ENCODE measurements around the gene TTBK2. TPM values are rescaled to one million over a fixed set of nuclear protein-coding genes. Genes with fewer than 3 reads are reported as not detected.
"Not testable (repeated sequence)": the region's sequence is repeated elsewhere in the genome, so short reads cannot be mapped to it uniquely, and the experiment has no call there.

Gene TTBK2
- total RNA-seq, 1 experiment from 2014 or later = 12.5 TPM

DNA sequence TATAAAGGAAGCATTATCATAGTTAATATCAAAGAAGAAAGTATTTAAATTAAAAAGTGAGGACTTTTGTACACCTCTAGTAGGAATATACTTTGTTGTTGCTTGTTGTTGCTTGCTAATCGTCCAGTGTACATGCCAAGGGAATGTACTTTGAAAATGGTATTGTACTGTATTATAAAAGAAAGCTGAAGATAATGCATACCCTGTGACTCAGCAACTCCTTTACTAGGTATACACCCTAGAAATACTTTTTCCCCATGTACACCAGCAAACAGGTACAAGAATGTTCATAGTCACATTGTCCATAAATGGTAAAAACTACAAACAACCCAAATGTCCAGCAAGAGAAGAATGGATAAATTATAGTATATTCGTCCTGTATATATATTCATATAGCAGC is 12.0 kb downstream of the TTBK2 start:
- DNase-seq (ENCODE audit: low spot score) = no peak

DNA sequence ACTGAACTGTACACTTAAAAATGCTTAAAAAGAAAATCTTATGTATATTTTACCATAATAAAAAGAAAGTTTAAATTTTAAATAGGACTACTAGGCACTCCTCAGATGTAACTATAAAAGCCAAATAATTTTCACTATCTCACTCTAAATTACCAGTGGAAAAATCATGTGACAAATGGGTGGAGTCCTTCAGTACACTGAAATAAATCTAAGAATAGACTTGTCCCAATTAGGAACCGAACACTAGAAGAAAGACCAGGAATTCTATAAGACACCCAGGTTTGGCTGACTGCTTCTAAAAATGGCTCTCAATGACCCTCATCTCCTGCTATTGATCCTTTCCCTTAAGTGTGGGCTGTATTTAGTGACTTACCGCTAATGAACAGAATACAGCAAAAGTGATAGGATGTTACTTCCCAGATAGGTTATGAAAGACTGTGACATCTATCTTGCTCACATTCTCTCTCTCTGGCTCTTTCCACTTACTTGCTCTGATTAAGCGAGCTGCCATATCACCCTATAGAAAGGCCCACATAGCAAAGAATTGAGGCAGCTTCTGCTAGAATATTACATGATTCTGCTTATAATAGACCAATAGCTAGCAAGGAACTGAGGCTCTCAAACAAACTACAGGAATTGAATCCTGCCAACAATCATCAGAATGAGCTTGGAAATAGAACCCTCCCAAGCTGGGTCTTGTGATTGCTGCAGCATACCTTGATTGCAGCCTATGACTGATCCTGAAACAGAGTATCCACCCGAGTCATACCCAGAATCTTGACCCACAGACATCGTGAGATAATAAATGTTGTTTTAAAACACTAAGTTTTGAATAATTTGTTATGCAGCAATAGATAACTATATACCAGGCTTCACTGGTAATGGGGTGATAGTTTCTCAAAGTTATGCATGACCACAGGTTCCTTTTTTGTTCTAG is 16.9 kb downstream of the TTBK2 start:
- no peak for DNase-seq (ENCODE audit: low spot score)

DNA sequence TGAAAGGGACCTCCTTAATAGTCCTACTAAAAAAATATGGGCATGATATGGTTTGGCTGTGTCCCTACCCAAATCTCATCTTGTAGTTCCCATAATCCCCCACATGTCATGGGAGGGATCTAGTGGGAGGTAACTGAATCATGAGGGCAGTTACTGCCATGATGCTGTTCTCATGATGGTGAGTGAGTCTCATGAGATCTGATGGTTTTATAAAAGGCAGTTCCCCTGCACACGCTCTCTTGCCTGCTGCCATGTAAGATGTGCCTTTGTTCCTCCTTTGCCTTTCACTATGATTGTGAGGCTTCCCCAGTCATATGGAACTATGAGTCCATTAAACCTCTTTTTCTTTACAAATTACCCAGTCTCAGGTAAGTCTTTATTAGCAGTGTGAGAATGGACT is 26.7 kb downstream of the TTBK2 start:
- not testable (repeated sequence) for DNase-seq (ENCODE audit: low spot score)

DNA sequence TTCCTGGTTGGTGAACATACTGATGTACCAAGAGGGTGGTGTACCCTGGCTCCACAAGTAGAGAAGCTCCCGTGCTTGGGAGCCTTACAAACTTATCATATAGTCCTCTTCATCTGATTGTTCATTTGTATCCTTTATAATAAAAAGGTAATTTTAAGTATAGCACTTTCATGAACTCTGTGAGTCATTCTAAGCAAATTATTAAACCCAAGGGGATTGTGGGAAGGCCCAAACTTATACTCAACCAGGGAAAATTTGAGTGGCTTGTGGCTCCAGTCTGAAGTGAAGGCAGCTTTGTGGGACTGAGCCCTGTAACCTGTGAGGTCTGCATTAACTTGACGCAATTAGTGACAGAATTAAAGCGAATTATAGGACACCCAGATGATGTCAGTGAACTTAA is 29.0 kb downstream of the TTBK2 start:
- no peak for DNase-seq (ENCODE audit: low spot score)

DNA sequence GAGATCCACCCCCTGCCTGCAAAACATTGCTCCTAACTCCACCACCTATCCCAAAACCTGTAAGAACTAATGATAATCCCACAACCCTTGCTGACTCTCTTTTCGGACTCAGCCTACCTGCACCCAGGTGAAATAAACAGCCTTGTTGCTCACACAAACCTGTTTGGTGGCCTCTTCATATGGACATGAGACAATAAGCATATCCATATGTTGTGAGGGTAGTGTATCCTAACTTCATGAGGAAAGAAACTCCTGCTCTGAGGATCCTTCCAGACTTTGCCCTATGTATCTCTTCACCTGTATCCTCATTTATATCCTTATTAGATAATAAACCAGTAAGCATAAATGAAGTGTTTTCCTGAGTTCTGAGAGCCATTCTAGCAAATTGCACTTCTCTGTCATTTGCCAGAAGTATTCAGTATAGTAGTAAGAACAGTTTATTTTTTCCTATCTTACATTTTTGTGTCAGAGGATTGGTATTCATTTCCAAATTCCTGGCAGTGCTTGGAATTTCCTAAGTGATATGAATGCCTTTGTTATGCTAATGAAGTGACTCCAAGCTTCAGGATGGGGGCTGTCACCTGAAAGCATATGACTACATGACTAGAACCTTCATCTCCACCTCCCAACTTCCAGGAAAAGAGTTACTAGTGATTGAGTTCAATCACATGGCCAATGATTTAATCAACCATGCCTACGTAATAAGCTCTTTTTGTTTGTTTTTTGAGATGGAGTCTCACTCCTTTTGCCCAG is 30.2 kb downstream of the TTBK2 start:
- DNase-seq (ENCODE audit: low spot score) = no peak

DNA sequence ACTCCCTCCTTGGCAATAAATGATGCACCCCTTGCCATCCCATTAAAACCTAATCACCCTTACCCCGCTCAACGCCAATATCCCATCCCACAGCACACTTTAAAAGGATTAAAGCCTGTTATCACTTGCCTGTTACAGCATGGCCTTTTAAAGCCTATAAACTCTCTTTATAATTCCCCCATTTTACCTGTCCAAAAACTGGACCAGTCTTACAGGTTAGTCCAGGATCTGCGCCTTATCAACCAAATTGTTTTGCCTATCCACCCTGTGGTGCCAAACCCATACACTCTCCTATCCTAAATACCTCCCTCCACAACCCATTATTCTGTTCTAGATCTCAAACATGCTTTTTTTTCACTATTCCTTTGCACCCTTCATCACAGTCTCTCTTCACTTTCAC is 33.2 kb downstream of the TTBK2 start:
- DNase-seq (ENCODE audit: low spot score) = not testable (repeated sequence)

DNA sequence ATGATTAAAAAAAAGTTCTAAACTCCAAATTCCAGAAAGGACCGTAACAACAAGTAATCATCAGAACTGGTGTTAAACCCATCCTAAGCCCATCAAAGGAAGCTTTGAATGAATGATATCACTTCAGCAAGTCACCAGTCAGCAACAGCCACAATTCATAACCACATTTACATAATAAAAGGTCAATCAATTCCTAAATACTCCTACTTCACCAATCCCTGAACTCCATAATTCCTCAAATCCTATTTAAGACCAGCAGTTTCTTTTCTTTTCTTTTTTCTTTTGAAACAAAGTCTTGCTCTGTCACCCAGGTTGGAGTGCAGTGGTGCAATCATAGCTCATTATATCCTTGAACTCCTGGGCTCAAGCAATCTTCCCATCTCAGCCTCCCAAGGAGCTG is 40.5 kb downstream of the TTBK2 start:
- DNase-seq (ENCODE audit: low spot score) = no peak

DNA sequence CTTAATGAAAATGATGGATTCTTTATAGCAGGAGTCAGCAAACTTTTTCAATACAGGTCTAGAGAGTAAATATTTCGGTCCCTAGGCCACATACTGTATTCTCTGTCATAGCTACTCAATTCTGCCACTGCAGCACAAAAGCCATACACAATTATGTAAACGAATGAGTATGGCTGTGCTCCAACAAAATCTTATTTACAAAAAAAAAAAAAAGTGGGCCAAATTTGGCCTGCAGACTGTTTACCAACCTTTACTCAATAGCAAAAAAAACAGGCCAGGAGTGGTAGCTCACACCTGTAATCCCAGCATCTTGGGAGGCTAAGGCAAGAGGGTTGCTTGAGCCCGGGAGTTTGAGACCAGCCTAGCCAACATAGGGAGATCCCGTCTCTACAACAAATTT is 41.1 kb downstream of the TTBK2 start:
- no peak for DNase-seq (ENCODE audit: low spot score)

DNA sequence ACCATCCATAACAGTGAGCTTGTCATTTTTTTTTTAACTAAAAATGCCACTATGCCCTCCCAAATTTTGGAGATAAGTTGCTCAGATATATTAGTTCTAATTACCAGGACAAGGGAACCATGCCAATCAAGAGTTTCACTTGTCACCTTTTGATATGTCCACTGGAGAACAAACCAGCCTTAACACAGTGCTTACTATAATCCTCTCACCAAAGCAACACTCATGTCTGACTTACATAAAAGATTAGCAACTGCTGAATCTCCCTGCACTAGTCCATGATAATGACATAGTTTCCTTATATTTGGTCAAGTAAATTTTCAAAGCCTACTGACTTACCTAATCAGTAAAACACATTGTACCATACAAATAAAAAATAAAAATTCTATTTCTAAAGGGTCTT is 44.4 kb downstream of the TTBK2 start:
- no peak for DNase-seq (ENCODE audit: low spot score)

DNA sequence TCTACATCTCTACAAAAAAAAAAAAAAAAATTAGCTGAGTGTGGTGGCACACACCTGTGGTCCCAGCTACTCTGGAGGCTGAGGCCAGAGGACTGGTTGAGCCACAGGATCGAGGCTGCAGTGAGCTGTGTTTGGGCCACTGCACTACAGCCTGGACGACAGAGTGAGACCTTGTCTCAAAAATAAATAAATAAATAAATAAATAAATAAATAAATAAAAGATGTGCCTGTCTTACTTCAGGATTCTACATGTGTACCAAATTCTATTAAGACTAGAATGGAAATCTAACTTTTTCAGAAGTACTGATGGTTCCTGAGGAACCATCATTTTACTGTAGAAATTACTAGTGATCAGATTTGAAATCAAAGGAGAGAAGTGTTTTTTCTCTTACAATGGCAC is 51.9 kb downstream of the TTBK2 start:
- no peak for DNase-seq (ENCODE audit: low spot score)

DNA sequence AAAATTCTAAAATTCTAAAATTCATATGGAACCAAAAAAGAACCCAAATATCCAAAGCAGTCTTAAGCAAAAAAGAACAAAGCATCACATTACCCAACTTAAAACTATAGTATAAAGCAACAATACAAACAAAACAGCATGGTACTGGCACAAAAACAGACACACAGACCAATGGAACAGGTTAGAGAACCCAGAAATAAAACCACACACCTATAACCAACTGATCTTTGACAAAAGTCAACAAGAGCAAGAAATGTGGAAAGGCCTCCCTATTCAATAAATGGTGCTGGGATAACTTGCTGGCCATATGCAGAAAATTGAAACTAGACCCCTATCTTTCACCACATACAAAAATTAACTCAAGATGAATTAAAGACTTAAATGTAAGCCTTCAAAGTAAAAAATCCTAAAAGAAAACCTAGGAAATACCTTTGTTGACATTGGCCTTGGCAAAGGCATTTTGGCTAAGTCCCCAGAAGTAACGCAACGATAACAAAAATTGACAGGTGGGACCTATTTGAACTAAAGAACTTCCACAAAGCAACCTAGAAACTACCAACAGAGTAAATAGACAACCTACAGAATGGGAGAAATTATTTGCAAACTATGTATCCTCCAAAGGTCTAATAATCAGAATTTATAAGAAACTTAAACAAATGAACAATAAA is 56.9 kb downstream of the TTBK2 start:
- no peak for DNase-seq (ENCODE audit: low spot score)

DNA sequence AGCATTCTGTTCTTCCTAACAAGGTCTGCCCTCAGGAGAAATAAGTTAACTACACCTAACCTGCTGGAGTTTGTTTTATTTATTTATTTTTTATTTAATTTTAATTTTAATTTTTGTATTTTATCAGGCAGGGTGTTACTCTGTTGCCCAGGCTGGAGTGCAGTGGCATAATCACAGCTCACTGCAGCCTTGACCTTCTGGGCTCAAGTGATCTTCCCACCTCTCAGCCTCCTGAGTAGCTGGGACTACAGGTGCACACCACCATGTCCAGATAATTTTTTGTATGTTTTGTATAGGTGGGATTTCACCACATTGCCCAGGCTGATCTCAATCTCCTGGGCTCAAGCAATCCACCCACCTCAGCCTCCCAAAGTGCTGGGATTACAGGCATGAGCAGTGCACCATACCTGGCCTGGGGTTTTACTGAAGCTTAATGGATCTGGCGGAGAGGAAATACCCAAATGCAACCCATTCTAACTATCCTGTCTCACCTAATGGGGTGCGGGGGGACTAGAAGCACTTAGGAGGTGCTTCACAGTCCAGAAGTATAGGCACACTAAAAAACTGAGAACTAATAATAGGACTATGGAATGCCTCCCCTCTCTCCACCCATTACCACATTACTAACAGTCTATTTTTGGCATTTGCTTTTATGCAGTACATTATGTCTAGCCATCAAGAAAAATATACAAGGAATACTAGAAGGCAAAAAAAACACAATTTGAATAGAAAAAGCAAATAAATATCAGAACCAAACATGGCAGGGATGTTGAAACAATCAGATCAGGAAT is 61.4 kb downstream of the TTBK2 start:
- no peak for DNase-seq (ENCODE audit: low spot score)

DNA sequence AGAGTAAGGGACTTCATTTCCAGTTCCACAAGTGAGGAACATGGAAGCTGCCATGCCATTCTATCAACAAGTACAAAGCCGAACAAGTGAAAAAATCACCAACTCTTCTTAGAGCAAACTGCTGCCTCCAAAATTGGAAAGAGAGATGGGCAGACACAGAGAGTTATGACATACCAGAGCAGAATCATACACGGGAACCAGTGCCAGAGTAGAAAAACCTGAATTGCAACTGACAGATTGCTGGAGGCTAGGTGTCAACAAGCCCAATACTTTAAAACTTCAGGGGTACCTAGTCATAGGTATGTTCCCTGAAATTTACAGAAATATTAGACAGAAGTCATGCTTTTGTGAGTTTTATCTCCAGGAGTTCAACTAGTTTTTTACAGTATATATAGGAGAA is 62.0 kb downstream of the TTBK2 start:
- DNase-seq (ENCODE audit: low spot score) = peak; percentile 42

DNA sequence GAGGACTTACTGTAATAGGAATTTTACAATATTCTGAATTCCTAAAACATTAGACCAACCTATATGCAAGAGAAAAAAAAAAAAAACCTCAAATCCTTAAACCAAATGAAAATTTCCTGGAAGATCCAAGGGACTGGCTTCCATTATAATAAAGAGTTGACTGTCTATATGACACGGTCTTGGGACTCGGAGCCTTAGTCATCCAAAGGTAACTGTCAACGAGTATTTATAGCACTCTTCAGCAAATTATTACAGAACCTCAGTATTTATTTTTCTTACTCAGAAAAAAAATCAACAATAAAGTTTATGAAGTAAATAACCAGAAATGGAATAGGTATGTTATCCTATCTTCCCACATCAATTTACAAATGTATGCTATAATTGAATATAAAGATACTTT is 66.0 kb downstream of the TTBK2 start:
- no peak for DNase-seq (ENCODE audit: low spot score)

DNA sequence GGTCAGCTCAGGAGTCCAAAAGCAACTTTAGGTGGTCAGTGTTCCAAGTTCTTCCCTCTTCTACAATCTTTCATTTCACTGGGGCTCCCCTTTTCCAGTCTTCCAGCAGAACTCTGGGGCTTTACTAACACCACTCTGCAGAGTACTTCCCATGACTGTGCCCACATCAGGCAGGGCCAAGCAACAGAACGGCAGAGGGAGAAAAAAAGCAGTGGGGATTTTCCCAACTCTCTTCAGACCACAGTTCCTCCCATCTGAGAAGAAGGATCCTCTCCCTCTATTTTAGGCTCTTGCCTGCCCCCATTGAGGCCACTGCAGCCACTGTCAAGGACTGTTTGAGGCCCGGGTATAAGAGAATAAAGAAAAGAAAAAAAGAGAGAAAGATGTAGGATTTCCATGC is 70.7 kb downstream of the TTBK2 start:
- DNase-seq (ENCODE audit: low spot score) = no peak

DNA sequence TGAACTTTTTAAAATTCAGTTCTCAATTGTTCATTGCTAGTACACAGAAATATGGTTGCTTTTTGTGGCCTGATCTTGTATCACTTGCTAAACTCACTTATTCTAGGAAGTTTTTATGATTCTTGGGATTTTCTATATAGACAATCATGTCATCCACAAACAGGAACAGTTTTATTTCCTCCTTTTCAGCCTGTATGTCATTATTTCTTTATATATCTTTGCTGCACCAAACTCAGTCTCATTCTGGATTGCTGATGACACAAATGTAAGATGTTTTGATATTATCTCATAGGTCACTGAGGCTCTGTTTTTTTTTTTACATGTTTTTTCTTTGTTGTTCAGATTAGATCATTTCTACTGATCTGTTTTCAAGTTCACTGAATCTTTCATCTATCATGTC is 71.7 kb downstream of the TTBK2 start:
- DNase-seq (ENCODE audit: low spot score) = no peak

DNA sequence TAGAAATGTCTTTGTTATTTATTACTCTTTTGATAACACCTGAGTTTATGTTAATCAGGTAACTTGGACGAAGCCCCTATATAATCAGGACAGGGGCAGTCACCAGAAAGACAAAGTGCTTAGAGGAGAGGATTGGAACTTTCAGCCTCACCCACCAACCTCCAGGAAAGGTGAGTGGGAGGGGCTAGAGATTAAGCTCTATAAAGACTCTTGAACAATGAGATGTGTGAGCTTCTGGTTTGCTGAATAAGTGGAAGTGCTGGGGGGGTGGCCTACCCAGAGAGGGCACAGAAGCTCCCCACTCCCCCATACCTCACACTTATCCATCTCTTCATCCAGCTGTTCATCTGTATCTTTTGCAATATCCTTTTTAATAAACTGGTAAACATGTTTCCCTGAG is 73.9 kb downstream of the TTBK2 start:
- DNase-seq (ENCODE audit: low spot score) = no peak

DNA sequence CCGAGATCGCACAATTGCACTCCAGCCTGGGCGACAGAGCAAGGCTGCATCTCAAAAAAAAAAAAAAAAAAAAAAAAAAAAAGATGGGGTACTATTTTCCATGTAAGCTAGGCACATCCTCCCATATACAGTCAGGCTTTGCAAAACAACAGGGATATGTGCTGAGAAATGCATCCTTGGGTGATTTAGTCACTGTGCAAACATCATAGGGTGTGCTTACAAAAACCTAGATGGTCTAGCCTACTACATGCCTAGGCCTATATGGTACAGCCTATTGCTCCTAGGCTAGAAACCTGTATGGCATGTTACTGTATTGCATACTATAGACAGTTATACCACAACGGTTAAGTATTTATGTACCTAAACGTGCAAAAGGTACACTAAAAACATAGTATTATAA is 75.0 kb downstream of the TTBK2 start:
- no peak for DNase-seq (ENCODE audit: low spot score)

DNA sequence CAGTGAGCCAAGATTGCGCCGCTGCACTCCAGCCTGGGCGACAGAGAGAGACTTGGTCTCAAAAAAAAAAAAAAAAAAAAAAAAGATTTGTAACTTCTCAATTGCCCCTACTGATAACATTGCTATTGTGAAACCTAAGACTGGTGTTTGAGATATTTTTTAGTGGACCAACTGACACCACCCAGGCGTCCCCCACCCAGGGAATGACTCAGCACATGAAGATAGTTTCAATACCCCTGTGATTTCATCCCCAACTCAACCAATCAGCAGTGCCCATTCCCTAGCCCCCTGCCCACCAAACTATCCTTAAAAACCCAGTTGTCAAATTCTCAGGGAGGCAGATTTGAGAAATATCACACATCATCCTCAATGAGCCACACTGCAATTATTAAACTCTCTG is 76.9 kb downstream of the TTBK2 start:
- DNase-seq (ENCODE audit: low spot score) = no peak

DNA sequence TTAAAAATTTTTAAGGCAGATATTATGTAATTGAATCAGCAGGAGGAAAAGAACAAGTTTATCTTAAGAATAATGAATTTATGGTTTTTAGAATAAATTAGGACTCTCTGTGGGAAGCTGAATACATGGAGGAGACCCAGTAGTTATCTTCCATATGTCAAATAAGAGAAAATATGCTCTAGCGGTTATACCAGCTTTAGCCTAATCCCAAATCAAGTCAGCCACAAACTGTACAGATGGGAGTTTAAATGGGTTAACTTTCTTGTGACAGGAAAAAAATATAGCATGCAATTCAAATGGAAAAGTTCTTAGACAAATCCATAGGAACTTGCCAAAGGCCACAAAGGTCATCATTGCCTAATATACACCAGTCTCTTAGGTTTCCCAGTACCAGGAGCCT is 84.3 kb downstream of the TTBK2 start:
- DNase-seq (ENCODE audit: low spot score) = no peak

DNA sequence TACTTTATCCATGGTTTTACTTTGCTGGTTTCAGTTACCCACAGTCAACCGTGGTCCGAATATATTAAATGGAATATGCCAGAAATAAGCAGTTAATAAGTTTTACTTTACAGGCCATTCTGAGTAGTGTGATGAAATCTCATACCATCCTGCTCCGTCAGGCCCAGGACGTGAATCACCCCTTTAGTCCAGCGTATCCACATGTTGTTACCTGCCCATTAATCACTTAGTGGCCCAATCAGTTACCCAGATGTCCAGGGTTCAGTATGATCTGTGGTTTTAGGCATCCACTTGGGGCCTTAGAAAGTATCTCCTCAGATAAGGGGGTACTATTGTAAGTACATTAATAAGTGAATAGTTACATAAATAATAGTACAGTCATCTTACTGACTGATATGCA is 88.0 kb downstream of the TTBK2 start:
- no peak for DNase-seq (ENCODE audit: low spot score)

Data from HT-29 (cell line).